Thyroid gland (tissue), 4 donors: ENCODE measurements around the gene CNTNAP5. TPM values are rescaled to one million over a fixed set of nuclear protein-coding genes. Genes with fewer than 3 reads are reported as not detected.

Experiments
- DNase-seq, 2 donors: peaks; one replicate each; pipeline ENCODE4 v3.0.0-alpha.2; 2019
- H3K27ac ChIP-seq, 3 donors: fragments of 200-600 bp; sonication (generic); 1 replicate in 2 of 3; 2 replicates in 1 of 3; pipeline ENCODE4 v1.5.1; 2016 to 2019; ENCODE audit warnings: mild to moderate bottlenecking in 1 of 3, moderate library complexity in 1 of 3
- H3K27me3 ChIP-seq: fragments of 200-600 bp; sonication (generic); one replicate; pipeline ENCODE4 v1.5.1; 2019
- H3K36me3 ChIP-seq, 2 donors: fragments of 200-600 bp; sonication (generic); one replicate each; pipeline ENCODE4 v1.5.1; 2016 to 2019
- H3K4me1 ChIP-seq, 2 donors: fragments of 200-600 bp; sonication (generic); one replicate each; pipeline ENCODE4 v1.5.1; 2017 to 2019
- H3K4me3 ChIP-seq, 3 donors: fragments of 200-600 bp; sonication (generic); replicated peaks in 1 of 3; 1 replicate in 2 of 3; 2 replicates in 1 of 3; pipeline ENCODE4 v1.5.1; 2016; ENCODE audit warnings: mild to moderate bottlenecking in 1 of 3
- H3K9me3 ChIP-seq: fragments of 200-600 bp; sonication (generic); one replicate; pipeline ENCODE4 v1.5.1; 2017
- POLR2A ChIP-seq, 2 donors: fragments of 450-650 bp; IDR thresholded peaks; one replicate each; pipeline ENCODE4 v1.6.1; 2017; ENCODE audit warnings: antibody characterized with exemption in 2 of 2, mild to moderate bottlenecking in 2 of 2, moderate library complexity in 1 of 2
- WGBS, 2 donors: methylation state at CpG; one replicate each; pipeline ENCODE4 v1.1.5; 2017; 5-methylcytosine and 5-hydroxymethylcytosine counted together
- intact Hi-C: fragments of 100-400 bp; cut with DNase I; formaldehyde crosslinking; loops from one replicate; pipeline ENCODE4 v1.15.1; 2023
- total RNA-seq, 4 donors: library from RNA; depleted of rRNA; stranded (reverse); fragments of >200 nt; gene quantifications; one replicate each; pipeline ENCODE4 v1.2.3, GENCODE V29; 2016
- TF ChIP-seq, protein P1 (sequence below), 6 experiments: fragments of 200-600 bp in 3 of 6; fragments of 450-650 bp in 3 of 6; sonication (generic) in 3 of 6; IDR thresholded peaks; one replicate each; pipeline ENCODE4 v1.5.1; 2016 to 2019; ENCODE audit warnings: antibody characterized with exemption in 6 of 6, mild to moderate bottlenecking in 2 of 6, inconsistent platforms in 1 of 6, moderate library complexity in 1 of 6

CNTNAP5 gene
- total RNA-seq, 4 donors from 2014 or later, result not detected

DNA sequence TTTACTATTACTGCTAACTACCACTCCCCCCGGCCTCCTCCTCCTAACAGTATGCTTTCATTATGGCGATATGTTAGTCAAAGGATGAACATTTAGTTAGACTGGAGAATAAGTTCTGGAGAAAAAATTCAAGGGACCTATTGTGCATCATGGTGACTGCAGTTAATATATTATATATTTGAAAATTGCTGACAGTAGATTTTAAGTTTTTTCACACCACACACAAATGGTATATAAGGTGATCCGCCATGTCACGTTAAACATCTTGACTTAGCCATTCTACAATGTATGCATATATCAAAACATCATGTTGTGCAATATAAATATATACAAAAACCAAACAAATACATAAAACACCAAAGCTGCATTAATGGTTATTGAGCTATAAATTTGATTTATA lies 873.7 kb downstream of the CNTNAP5 start:
- intact Hi-C loops, result no loop called here

GRCh38 chr2:124908411-124908810 lies 883.3 kb downstream of the CNTNAP5 start:
- Histone ChIP-seq H3K4me1 (no peaks in the 10 kb centered on the region), H3K9me3 (no peaks in the 10 kb centered on the region), H3K4me3 (no peak overlapping the region), H3K27me3 (no peaks in the 10 kb centered on the region), H3K27ac (no peak overlapping the region), H3K36me3 (no peaks in the 10 kb centered on the region)
- TF ChIP-seq, protein P1, sequence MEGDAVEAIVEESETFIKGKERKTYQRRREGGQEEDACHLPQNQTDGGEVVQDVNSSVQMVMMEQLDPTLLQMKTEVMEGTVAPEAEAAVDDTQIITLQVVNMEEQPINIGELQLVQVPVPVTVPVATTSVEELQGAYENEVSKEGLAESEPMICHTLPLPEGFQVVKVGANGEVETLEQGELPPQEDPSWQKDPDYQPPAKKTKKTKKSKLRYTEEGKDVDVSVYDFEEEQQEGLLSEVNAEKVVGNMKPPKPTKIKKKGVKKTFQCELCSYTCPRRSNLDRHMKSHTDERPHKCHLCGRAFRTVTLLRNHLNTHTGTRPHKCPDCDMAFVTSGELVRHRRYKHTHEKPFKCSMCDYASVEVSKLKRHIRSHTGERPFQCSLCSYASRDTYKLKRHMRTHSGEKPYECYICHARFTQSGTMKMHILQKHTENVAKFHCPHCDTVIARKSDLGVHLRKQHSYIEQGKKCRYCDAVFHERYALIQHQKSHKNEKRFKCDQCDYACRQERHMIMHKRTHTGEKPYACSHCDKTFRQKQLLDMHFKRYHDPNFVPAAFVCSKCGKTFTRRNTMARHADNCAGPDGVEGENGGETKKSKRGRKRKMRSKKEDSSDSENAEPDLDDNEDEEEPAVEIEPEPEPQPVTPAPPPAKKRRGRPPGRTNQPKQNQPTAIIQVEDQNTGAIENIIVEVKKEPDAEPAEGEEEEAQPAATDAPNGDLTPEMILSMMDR (IDR thresholded peaks at IDR 0.05), result no peak
- TF ChIP-seq POLR2A (IDR thresholded peaks at IDR 0.05), result no peak
- 82 to 83% methylated on average over 2 of the region's 2 CpGs for WGBS, 2 donors
- intact Hi-C loops, result no loop called here
- DNase-seq, result no peak

More for the DNA sequence above, 873.7 kb downstream of the CNTNAP5 start:
- TF ChIP-seq POLR2A (IDR thresholded peaks at IDR 0.05), result no peak
- TF ChIP-seq, protein P1 (IDR thresholded peaks at IDR 0.05), result no peak
- H3K27me3 ChIP-seq, result no peaks in the 10 kb centered on the region
- no peaks in the 10 kb centered on the region for H3K9me3 ChIP-seq
- no peaks in the 10 kb centered on the region for H3K4me1 ChIP-seq
- H3K36me3 ChIP-seq, result no peaks in the 10 kb centered on the region
- no peak overlapping the region for H3K27ac ChIP-seq
- no peak overlapping the region for H3K4me3 ChIP-seq
- no peak for DNase-seq
- WGBS, 2 donors, result 90 to 92% methylated on average over 4 of the region's 4 CpGs

GRCh38 chr2:124911560-124911959 lies 886.5 kb downstream of the CNTNAP5 start:
- intact Hi-C loops, result no loop called here
- no peak for DNase-seq
- WGBS, 2 donors, result 75% methylated on average over 5 of the region's 5 CpGs
- H3K36me3 ChIP-seq, result no peaks in the 10 kb centered on the region
- H3K4me1 ChIP-seq, result no peaks in the 10 kb centered on the region
- H3K4me3 ChIP-seq, result no peak overlapping the region
- H3K27ac ChIP-seq, result no peak overlapping the region
- no peaks in the 10 kb centered on the region for H3K27me3 ChIP-seq
- TF ChIP-seq, protein P1 (IDR thresholded peaks at IDR 0.05), result no peak
- no peak for TF ChIP-seq POLR2A (IDR thresholded peaks at IDR 0.05)
- H3K9me3 ChIP-seq, result no peaks in the 10 kb centered on the region

- intact Hi-C loops, result no loop called here
- TF ChIP-seq POLR2A (IDR thresholded peaks at IDR 0.05), result no peak
- TF ChIP-seq, protein P1 (IDR thresholded peaks at IDR 0.05), result no peak
- Histone ChIP-seq H3K36me3 (no peaks in the 10 kb centered on the region), H3K27ac (no peak overlapping the region), H3K27me3 (no peaks in the 10 kb centered on the region), H3K9me3 (no peaks in the 10 kb centered on the region), H3K4me3 (no peak overlapping the region), H3K4me1 (no peaks in the 10 kb centered on the region)
- 68 to 71% methylated on average over 9 of the region's 9 CpGs for WGBS, 2 donors
- no peak for DNase-seq
Observed at GRCh38 chr2:124913868-124914267, 888.8 kb downstream of the CNTNAP5 start.

DNA sequence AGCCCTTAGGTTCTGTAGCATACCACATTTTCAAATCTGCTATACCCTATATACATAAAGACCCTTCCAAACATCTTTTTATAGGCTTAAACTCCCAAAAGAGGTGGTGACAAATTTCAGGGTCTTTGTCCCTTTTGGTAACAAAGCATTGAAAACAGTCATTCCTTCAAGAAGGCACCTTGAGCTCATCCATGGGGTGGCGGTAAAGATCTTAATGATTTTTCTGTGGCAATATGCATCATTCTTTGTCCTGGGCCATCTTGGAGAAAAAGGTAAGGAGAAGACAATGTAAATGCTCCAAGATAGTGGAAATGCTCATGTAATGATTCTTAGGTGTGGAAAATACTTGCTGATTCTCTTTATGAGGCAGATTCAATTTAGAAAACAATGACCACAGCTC lies 890.5 kb downstream of the CNTNAP5 start:
- DNase-seq, result no peak
- H3K27ac ChIP-seq, result no peak overlapping the region
- no peak overlapping the region for H3K4me3 ChIP-seq
- H3K27me3 ChIP-seq, result no peaks in the 10 kb centered on the region
- no peaks in the 10 kb centered on the region for H3K36me3 ChIP-seq
- TF ChIP-seq POLR2A (IDR thresholded peaks at IDR 0.05), result no peak
- TF ChIP-seq, protein P1 (IDR thresholded peaks at IDR 0.05), result no peak
- no peaks in the 10 kb centered on the region for H3K4me1 ChIP-seq
- intact Hi-C loops, result no loop called here
- 78 to 91% methylated on average over 1 of the region's 1 CpG for WGBS, 2 donors
- H3K9me3 ChIP-seq, result no peaks in the 10 kb centered on the region
